Mucosa of descending colon (tissue), 3 donors: ENCODE results near the gene PKP1. TPM values are rescaled to one million over a fixed set of nuclear protein-coding genes. Genes with fewer than 3 reads are reported as not detected.

Experiments used
- ATAC-seq: fragments of 200-7000 bp; cut with Tn5 transposase; one replicate; pipeline ENCODE4 v1.9.1; 2020; ENCODE audit warnings: mild to moderate bottlenecking, moderate library complexity
- DNase-seq, 3 donors: peaks; one replicate each; pipeline ENCODE4 v3.0.0-alpha.2; 2020
- H3K36me3 ChIP-seq: fragments of 200-600 bp; one replicate; pipeline ENCODE4 v1.8.0; 2021; ENCODE audit warnings: low read depth, mild to moderate bottlenecking
- H3K4me1 ChIP-seq: fragments of 200-600 bp; one replicate; pipeline ENCODE4 v1.8.0; 2021; ENCODE audit warnings: low read depth, mild to moderate bottlenecking
- H3K4me3 ChIP-seq: fragments of 200-600 bp; one replicate; pipeline ENCODE4 v1.8.0; 2021; ENCODE audit warnings: mild to moderate bottlenecking
- H3K9me3 ChIP-seq: fragments of 200-600 bp; one replicate; pipeline ENCODE4 v1.8.0; 2021; ENCODE audit warnings: mild to moderate bottlenecking
- intact Hi-C, 2 donors: fragments of 100-400 bp; cut with DNase I in 1 of 2; cut with micrococcal nuclease in 1 of 2; formaldehyde crosslinking; loops; one replicate each; pipeline versions ENCODE4 v1.11.0 to v1.11.1; 2022; cut with DNase I, micrococcal nuclease
- total RNA-seq, 3 donors: library from RNA; stranded (reverse); fragmentation: NEBNext Ultra II Directional in 2 of 3; extraction: Animal tissue kit (Norgen Biotek cat#: 25700) in 2 of 3; gene quantifications; one replicate each; pipeline versions ENCODE4 v1.2.1 to v1.2.4, GENCODE V29; 2021 to 2023
- TF ChIP-seq, protein P1 (sequence below): fragments of 200-600 bp; IDR thresholded peaks from one replicate; pipeline ENCODE4 v1.8.0; 2022; ENCODE audit warnings: antibody characterized with exemption, mild to moderate bottlenecking
- donor health status: DM: no; HTN: no; CAD: no; lungs with moderate emphysema.
- donor health status: DM: no; HTN: no; CAD: no.
- donor health status: DM: no; HTN: yes; CAD: no.

Gene PKP1
- total RNA-seq, 3 donors from 2014 or later, result 0.27 to 0.41 TPM; not detected in 1

- ATAC-seq (no peak), DNase-seq (no peak)
- peaks cover 10% of the 10 kb centered on the region for H3K4me1 ChIP-seq
- no peak overlapping the region for H3K4me3 ChIP-seq
- no peaks in the 10 kb centered on the region for H3K9me3 ChIP-seq
- H3K36me3 ChIP-seq, result no peaks in the 10 kb centered on the region
- intact Hi-C loops, result no loop called here
- TF ChIP-seq, protein P1, sequence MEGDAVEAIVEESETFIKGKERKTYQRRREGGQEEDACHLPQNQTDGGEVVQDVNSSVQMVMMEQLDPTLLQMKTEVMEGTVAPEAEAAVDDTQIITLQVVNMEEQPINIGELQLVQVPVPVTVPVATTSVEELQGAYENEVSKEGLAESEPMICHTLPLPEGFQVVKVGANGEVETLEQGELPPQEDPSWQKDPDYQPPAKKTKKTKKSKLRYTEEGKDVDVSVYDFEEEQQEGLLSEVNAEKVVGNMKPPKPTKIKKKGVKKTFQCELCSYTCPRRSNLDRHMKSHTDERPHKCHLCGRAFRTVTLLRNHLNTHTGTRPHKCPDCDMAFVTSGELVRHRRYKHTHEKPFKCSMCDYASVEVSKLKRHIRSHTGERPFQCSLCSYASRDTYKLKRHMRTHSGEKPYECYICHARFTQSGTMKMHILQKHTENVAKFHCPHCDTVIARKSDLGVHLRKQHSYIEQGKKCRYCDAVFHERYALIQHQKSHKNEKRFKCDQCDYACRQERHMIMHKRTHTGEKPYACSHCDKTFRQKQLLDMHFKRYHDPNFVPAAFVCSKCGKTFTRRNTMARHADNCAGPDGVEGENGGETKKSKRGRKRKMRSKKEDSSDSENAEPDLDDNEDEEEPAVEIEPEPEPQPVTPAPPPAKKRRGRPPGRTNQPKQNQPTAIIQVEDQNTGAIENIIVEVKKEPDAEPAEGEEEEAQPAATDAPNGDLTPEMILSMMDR, result no peak
Observed at GRCh38 chr1:201262963-201263608, 20.2 kb upstream of the PKP1 start.

GRCh38 chr1:201264072-201264471 lies 19.2 kb upstream of the PKP1 start:
- no peak overlapping the region for H3K4me3 ChIP-seq
- ATAC-seq, result no peak
- TF ChIP-seq, protein P1, result no peak
- H3K4me1 ChIP-seq, result peaks cover 10% of the 10 kb centered on the region
- no peaks in the 10 kb centered on the region for H3K9me3 ChIP-seq
- intact Hi-C loops, result no loop called here
- H3K36me3 ChIP-seq, result no peaks in the 10 kb centered on the region
- no peak for DNase-seq

DNA sequence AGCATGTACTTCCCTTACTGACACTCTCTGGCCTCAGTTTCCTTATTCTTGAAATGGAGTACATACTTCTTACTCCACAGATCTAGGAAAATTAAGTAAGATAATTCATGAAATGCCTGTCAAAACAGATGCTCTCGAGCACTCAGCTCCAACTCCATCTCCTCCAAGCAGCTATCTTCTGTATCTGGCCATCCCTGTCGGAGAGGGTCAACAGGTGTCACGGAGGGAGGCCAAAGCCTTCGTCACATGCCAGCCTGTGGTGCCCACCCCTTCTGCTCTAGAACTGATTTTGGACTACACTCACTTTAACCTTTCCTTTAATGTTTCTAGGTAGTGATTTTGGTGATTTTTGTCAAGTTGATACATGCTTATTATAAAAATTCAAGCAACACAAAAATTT lies 18.8 kb upstream of the PKP1 start:
- DNase-seq, result no peak
- peaks cover 7% of the 10 kb centered on the region for H3K4me1 ChIP-seq

GRCh38 chr1:201265756-201266155 lies 17.6 kb upstream of the PKP1 start:
- intact Hi-C loops, result no loop called here
- Histone ChIP-seq H3K4me3 (no peak overlapping the region), H3K4me1 (no peaks in the 10 kb centered on the region), H3K36me3 (no peaks in the 10 kb centered on the region), H3K9me3 (no peaks in the 10 kb centered on the region)
- ATAC-seq, result no peak
- TF ChIP-seq, protein P1, result no peak
- DNase-seq, result no peak

More for the DNA sequence above, 18.8 kb upstream of the PKP1 start:
- ATAC-seq, result no peak
- H3K4me3 ChIP-seq, result no peak overlapping the region
- TF ChIP-seq, protein P1, result no peak
- intact Hi-C loops, result no loop called here
- no peaks in the 10 kb centered on the region for H3K9me3 ChIP-seq
- H3K36me3 ChIP-seq, result no peaks in the 10 kb centered on the region

DNA sequence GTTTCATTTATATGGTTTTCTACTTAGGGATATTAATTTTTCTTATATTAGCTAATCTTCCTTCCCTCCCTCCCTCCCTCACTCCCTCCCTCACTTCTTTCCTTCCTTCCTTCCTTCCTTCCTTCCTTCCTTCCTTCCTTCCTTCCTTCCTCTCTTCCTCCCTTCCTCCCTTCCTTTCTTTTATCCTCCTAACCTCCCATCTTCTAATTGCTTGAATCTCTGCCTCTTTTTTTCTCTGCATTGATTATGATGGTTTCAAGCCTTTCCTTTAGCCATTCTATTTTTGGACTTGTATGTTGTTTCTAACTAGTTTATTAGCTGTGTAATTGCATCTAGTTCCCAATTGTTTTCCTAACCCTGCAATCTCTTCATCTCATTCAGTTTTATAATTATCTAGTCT lies 17.0 kb upstream of the PKP1 start:
- ATAC-seq (no peak), DNase-seq (no peak)
- Histone ChIP-seq H3K4me1 (no peaks in the 10 kb centered on the region), H3K36me3 (no peaks in the 10 kb centered on the region), H3K9me3 (no peaks in the 10 kb centered on the region), H3K4me3 (no peak overlapping the region)
- intact Hi-C loops, result no loop called here
- TF ChIP-seq, protein P1, result no peak

DNA sequence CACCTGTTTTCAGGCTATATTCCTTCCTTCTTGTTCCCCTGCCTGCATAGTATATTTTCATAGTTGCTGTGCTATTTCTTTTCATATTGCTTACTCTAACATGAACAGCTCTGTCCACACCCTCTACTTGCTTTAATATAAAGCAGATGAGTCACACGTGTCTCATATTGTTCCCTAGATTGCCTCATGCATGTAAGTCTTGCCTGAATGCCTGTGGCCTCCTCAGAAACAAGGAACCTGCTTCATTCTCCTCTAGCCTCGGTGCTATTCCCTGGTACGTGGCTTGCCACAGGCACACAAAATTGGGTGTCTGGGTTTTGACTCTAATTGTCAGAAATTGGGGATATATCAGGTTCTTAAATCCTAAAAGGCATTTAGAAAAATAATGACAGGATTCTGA lies 16.5 kb upstream of the PKP1 start:
- Histone ChIP-seq H3K9me3 (no peaks in the 10 kb centered on the region), H3K4me1 (no peaks in the 10 kb centered on the region), H3K36me3 (no peaks in the 10 kb centered on the region), H3K4me3 (no peak overlapping the region)
- no peak for DNase-seq
- peak; percentile 91 for ATAC-seq
- TF ChIP-seq, protein P1, result no peak
- intact Hi-C loops, result no loop called here
